SW 1271 (cell line): ENCODE data around the gene NAA10.

Experiments
- DNase-seq, 2 experiments: peaks; one replicate each; lab custom pipeline; 2025; lab: John Stamatoyannopoulos, UW

The NAA10 gene

GRCh38 chrX:153948002-153948466, 13.2 kb upstream of the NAA10 start:
- DNase-seq, result no peak

- peak; percentile 15 to 71 for DNase-seq
Observed at GRCh38 chrX:153947009-153947769, 12.4 kb upstream of the NAA10 start.

GRCh38 chrX:153945956-153946943, 11.4 kb upstream of the NAA10 start:
- no peak for DNase-seq

DNA sequence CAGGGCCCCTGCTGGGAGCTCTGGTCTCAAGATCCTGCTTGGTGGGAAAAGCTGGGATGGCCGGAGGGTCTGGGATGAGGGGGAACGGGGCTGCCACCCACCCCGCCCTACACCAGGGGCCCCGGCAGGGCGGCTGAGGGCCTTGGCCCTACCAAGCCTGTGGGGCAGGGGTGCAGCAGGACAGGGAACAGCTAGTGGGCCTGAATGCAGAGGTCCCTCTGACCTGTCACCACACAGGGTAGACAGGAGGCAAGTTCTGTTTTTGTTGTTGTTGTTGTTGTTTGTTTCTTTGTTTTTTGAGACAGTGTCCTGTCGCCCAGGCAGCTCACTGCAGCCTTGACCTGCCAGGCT, 9.9 kb upstream of the NAA10 start:
- no peak for DNase-seq

DNA sequence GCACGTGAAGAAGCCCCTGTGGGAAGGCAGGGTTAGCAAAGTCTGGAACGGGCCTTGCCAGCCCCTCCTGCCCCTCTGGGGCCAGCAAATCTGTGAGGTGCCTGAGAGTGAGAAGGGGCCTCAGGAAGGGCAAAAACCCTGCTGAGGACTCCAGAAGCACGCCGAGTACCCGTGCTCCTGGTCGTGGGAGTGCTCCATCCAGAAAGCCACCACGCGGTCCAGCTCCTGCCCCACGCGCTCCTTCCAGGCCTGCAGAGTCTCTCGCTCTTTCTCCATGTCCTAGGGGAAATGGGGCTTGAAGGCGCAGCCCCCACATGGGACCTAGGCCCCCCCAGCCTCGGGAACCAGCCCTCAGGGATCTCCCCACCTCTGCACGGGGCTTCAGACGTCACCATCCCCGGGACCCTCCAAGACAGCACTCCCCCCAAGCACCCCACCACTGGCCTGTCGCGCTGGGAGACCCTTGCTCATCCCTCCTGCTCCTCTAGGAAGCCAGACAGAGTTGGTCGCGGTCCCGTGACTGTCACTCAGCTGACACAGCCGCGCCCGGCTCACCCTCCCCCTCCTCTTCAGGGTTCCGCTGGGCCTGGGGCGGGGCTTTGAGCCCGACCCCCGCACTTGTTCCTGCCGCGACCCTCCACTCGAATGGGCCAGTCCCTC, 9.4 kb upstream of the NAA10 start, which contains the start of gene RENBP:
Gene RENBP (minus strand): TSS at position 504 of the 660 bp plus-strand sequence. CDS start 33 bp downstream, at position 471.
- DNase-seq, result no peak

- DNase-seq, result no peak
Observed at GRCh38 chrX:153941336-153942252, 6.8 kb upstream of the NAA10 start.

- no peak for DNase-seq
Observed at GRCh38 chrX:153939573-153939972, 4.7 kb upstream of the NAA10 start.

DNA sequence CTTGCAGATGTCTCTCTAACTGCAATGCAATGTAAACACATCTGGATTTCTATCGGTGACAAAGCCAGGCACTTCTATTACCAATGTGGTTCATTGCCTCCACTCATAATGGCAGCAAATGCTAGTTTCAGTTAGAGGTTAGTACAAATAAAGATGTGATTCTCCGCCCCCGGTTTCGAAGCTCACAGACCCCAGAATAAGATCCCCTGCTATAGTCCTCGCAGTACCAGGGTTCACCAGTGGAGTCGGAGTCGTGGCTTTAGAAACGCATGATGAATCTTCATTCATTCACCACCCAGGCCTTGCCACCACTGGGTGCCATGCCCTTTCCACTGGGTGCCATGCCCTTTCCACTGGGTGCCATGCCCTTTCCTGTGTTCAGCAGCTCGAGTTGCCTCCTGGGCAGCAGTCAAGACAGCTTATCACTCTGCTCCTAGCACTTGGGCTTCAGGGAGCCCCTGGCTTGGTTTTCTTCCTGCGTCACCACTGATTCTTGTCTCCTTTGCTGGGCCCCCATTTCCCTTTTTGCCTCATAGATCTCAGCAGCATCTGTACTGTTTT, 3.5 kb upstream of the NAA10 start:
- no peak for DNase-seq

DNA sequence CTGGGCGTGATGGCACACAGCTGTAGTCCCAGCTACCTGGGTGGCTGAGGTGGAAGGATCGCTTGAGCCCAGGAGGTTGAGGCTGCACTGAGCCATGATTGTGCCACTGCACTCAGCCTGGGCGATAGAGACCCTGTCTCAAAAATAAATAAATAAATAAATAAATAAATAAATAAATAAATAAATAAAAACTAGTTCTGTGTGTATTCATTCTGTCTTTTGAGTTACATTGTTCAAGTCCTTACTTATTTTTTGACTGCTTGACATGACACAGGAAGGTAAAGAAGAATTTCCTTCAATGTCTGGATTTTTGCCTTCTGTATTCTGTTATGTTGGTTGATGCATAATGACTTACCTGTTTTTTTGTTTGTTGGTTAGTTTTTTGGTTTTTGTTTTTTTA, 2.2 kb upstream of the NAA10 start:
- DNase-seq, result no peak

DNA sequence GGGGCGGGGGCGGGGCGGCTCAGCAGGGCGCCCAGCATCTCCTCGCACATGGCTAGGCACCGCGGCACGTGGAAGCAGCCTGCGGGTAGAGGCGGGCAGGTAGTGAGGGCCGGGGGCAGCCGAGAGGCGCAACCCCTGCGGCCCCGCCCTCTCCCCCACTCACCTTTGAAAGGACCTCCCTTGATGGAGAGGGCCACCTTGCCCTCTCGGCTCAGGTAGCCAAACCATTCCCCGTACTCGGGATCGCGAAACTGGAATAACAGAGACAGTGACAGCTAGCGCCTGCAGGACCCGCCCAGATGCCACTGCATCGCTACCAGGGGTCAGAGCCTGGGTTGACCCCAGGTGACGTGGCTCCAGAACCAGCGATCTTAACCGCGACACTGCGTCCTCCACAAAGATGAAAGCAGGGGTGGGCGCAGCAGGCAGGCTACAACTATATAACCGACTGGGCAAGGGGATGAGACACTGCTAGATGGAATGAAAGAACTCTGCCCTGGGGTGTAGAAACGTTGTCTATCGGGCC, 552 bp upstream of the NAA10 start:
- no peak for DNase-seq

DNA sequence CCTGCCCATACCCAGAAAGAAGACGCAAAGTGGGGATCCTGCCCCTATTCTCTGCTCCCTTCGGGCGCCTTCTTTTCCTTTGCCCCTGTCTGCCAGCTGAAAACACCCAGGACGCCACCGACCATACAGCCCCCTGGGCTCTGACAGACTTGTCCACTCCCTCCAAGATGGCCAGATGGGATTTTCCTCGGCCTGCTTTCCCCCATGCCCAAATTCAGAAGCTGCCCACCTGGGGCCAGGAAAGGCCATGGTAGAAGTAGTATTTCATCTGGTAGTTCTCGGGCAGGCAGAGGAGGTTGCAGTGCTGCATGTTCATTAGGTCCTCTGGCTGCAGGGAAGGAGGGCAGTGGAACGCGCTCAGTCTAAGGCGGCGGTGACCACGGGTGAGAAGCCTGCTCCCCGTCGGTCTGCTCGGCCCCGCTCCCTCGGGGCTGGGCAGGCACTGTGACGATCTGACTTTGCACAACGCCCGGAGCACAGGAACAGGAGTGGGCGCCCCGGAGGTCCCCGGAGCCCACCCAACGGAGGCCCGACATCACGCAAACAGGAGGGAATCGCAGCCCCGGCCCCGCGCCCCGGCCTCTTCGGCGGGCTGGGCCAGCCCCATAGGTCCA, 582 bp downstream of the NAA10 start:
- no peak for DNase-seq

DNA sequence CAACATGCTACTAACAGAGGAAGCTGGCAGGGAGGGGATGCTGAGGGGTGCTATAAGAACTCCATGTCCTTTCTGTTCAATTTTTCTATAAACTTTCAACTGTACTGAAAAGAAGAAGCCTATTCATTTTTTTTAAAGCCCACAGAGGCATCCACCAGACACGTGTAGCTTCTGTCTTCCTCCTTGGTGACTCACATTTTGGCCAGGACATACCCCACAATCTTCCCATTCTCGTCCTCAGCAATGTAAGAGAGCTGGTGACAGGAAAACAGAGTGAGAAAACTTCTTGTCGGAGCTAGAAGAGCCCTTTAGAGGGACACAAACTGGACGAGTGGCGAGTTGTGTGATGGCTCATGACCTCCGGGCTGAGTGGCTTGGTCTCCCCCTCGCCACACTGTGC, 1.1 kb downstream of the NAA10 start:
- DNase-seq, result no peak

GRCh38 chrX:153932220-153932915, 2.5 kb downstream of the NAA10 start:
- DNase-seq, result no peak

- no peak for DNase-seq
Observed at GRCh38 chrX:153931748-153932147, 3.1 kb downstream of the NAA10 start.

- DNase-seq, result no peak
Observed at GRCh38 chrX:153931151-153931550, 3.7 kb downstream of the NAA10 start.

DNA sequence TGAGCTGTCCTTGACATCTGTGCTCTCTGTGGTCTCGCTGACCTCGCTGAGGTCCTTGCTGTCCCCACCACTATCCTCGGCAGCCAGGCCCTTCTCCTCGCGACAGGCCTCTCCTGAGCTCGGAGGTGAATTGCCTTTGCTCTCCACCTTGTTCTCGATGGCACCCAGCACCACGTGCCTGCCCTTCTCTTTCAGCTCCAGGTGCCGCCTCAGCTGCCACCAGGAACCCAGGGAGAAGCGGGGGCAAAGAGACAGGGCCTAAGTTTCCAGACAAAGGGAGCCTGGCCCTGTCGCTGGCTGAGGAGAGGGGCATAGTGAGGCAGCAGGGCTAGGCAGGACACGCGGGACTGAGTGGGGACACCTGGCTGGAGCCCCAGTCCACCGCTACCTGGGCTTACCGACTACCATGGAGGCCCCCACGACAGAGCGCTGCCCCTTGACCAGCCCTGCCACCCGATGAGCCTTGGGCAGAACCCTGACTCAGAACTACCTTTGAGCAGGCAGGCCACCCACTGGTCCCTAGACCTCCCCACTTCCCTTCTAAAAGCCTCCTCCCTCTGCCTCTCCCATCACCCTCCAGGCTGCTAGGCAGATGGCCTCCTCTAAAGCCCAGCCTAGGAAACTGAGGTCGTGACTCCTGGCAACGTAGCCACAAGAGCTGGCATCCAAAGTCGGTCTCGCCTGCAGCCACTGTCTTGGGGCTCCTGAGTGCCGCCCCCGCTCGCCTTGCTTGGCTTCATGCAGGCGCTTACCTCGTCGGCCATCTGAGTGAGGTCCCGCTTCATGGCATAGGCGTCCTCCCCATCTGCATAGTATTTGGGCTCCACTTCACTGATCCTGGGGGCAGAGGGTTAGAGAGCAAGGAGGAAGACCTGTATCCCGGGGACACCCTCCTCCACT, 4.6 kb downstream of the NAA10 start:
- DNase-seq, result no peak

- no peak for DNase-seq
Observed at GRCh38 chrX:153929576-153929975, 5.3 kb downstream of the NAA10 start.

DNA sequence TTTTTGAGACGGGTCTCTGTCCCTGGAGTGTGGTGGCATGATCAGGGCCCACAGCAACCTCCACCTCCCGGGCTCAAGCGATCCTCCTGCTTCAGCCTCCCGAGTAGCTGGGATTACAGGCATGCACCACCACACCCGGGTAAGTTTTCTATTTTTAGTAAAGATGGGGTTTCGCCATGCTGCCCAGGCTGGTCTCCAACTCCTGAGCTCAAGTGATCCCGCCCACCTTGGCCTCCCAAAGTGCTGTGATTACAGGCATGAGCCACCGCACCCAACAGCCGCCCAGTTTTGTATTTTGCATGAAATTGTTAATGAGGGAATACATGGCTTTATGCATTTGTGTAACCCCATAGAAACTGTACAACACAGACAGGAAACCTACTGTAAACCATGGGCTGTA, 6.0 kb downstream of the NAA10 start:
- DNase-seq, result no peak
